Heart left ventricle (tissue), 16 donors: ENCODE data around the gene ARGFX. TPM values are rescaled to one million over a fixed set of nuclear protein-coding genes. Genes with fewer than 3 reads are reported as not detected.

Source experiments
- ATAC-seq, 4 donors: fragments of 200-7000 bp; cut with Tn5 transposase; one replicate each; pipeline ENCODE4 v1.9.1; 2020 to 2022; ENCODE audit warnings: moderate library complexity in 4 of 4, mild to moderate bottlenecking in 3 of 4, moderate number of reproducible peaks in 1 of 4
- DNase-seq, 5 donors: peaks; one replicate each; pipeline ENCODE4 v3.0.0-alpha.2; 2020
- H3K27ac ChIP-seq, 12 donors: fragments of 200-600 bp; sonication (generic) in 4 of 12; one replicate each; pipeline versions ENCODE4 v1.5.0 to v1.8.0; 2016 to 2022; ENCODE audit warnings: mild to moderate bottlenecking in 2 of 12
- H3K27me3 ChIP-seq, 9 donors: fragments of 200-600 bp; sonication (generic) in 2 of 9; one replicate each; pipeline versions ENCODE4 v1.5.1 to v1.8.0; 2016 to 2022; ENCODE audit warnings: mild to moderate bottlenecking in 3 of 9
- H3K36me3 ChIP-seq, 9 donors: fragments of 200-600 bp; sonication (generic) in 2 of 9; one replicate each; pipeline versions ENCODE4 v1.5.0 to v1.8.0; 2018 to 2022; ENCODE audit warnings: mild to moderate bottlenecking in 2 of 9
- H3K4me1 ChIP-seq, 12 donors: fragments of 200-600 bp; sonication (generic) in 4 of 12; one replicate each; pipeline versions ENCODE4 v1.5.0 to v1.8.0; 2016 to 2022; ENCODE audit warnings: mild to moderate bottlenecking in 3 of 12
- H3K4me3 ChIP-seq, 12 donors: fragments of 200-600 bp; sonication (generic) in 4 of 12; one replicate each; pipeline versions ENCODE4 v1.5.0 to v1.8.0; 2017 to 2022; ENCODE audit warnings: mild to moderate bottlenecking in 9 of 12, moderate library complexity in 4 of 12
- H3K9me3 ChIP-seq, 12 donors: fragments of 200-600 bp; sonication (generic) in 4 of 12; one replicate each; pipeline versions ENCODE4 v1.5.0 to v1.8.0; 2016 to 2022; ENCODE audit warnings: mild to moderate bottlenecking in 1 of 12
- POLR2A ChIP-seq, 2 donors: fragments of 450-650 bp; IDR thresholded peaks; one replicate each; pipeline ENCODE4 v1.6.1; 2017; ENCODE audit warnings: antibody characterized with exemption in 2 of 2, mild to moderate bottlenecking in 2 of 2, moderate library complexity in 2 of 2
- WGBS, 4 donors: extraction: QIAGEN DNeasy Blood & Tissue Kit in 2 of 4; methylation state at CpG; one replicate each; pipeline versions ENCODE4 v1.1.5 to v1.1.7; 2013 to 2018; 5-methylcytosine and 5-hydroxymethylcytosine counted together
- intact Hi-C, 10 donors: fragments of 100-400 bp; cut with DNase I; formaldehyde crosslinking; loops; one replicate each; pipeline versions ENCODE4 v1.11.1 to v1.14.2; 2022
- polyA plus RNA-seq, 2 donors: library from polyadenylated mRNA; stranded (reverse); fragments of 200-250 nt; gene quantifications; one replicate each; pipeline ENCODE4 v1.2.3, GENCODE V29; 2013
- total RNA-seq, 9 donors: library from RNA; depleted of rRNA in 2 of 9; stranded (reverse); fragments of >200 nt in 2 of 9; fragmentation: NEBNext Ultra II Directional in 3 of 9; extraction: Animal tissue kit (Norgen Biotek cat#: 25700) in 3 of 9; gene quantifications; one replicate each; pipeline versions ENCODE4 v1.1.0 to v1.2.4, GENCODE V29; 2016 to 2023
- TF ChIP-seq, protein P1 (sequence below), 12 donors: fragments of 200-600 bp; sonication (generic) in 4 of 12; IDR thresholded peaks; one replicate each; pipeline versions ENCODE4 v1.5.0 to v1.8.0; 2018 to 2022; ENCODE audit warnings: antibody characterized with exemption in 12 of 12, mild to moderate bottlenecking in 5 of 12
- donor health status: ischemic (EF 13 %, LVEDD 7.1; RV severe dilation, severe dysfunction).
- donor health status: healthy with polysubstance abuse.
- donor health status: DM: no; HTN: yes; CAD: no.
- donor health status: DM: no; HTN: no; CAD: no.
- donor health status: ischemic (EF 25% LVEDD 6.9; RV normal size, moderate dysfunction).
- donor health status: ischemic (EF 25% LVEDD 5.7; RV mildly dilated, moderate dysfunction).
- donor health status: healthy.
- donor health status: DM: yes; HTN: yes; CAD: no.
- donor health status: ischemic (EF 35%, LVEDD 5.7; RV mildly dilated, moderate dysfunction).
- donor health status: nonischemic (EF 11% LVEDD 7.7; RV severe dilation, severe dysfunction).
- donor health status: DM: yes; HTN: yes; CAD: no.
- donor health status: PGD.
- donor health status: ischemic (EF 29% LVEDD 5.4; RV normal size, mild dysfunction).
- donor health status: nonischemic (EF 23%, LVEDD 6.1; RV moderate dilation, normal function).

ARGFX gene
- total and polyA plus RNA-seq, 11 donors, result not detected

GRCh38 chr3:121566773-121567172 is 976 bp upstream of the ARGFX start:
- no peak for ATAC-seq
- TF ChIP-seq POLR2A (IDR thresholded peaks at IDR 0.05), result no peak
- TF ChIP-seq, protein P1, sequence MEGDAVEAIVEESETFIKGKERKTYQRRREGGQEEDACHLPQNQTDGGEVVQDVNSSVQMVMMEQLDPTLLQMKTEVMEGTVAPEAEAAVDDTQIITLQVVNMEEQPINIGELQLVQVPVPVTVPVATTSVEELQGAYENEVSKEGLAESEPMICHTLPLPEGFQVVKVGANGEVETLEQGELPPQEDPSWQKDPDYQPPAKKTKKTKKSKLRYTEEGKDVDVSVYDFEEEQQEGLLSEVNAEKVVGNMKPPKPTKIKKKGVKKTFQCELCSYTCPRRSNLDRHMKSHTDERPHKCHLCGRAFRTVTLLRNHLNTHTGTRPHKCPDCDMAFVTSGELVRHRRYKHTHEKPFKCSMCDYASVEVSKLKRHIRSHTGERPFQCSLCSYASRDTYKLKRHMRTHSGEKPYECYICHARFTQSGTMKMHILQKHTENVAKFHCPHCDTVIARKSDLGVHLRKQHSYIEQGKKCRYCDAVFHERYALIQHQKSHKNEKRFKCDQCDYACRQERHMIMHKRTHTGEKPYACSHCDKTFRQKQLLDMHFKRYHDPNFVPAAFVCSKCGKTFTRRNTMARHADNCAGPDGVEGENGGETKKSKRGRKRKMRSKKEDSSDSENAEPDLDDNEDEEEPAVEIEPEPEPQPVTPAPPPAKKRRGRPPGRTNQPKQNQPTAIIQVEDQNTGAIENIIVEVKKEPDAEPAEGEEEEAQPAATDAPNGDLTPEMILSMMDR (IDR thresholded peaks at IDR 0.05), result no peak
- Histone ChIP-seq H3K36me3 (no peaks in the 10 kb centered on the region), H3K27ac (no peak overlapping the region), H3K27me3 (no peaks in the 10 kb centered on the region), H3K9me3 (no peaks in the 10 kb centered on the region), H3K4me3 (no peak overlapping the region), H3K4me1 (no peaks in the 10 kb centered on the region)
- 75 to 84% (median 80%) methylated on average over 9 of the region's 9 CpGs for WGBS, 4 donors
- intact Hi-C loops, result no loop called here
- DNase-seq, result no peak

DNA sequence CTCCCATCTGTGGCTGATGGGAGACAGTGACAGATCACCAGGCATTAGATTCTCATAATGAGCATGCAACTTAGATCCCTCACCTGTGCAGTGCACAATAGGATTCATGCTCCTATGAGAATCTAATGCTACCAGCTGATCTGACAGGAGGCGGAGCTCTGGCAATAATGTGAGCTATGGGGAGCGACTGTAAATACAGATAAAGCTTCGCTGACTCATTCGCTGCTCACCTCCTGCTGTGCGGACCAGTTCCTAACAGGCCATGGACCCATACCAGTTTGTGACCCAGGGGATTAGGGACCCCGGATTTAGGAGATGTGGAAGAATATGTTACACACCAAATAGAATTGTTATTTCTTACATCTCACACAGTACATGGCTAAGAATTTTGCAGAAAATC is 6.7 kb downstream of the ARGFX start:
- ATAC-seq, result peak in 2 of 4 donors; percentile 29 to 60
- Histone ChIP-seq H3K27me3 (no peaks in the 10 kb centered on the region), H3K4me3 (no peak overlapping the region), H3K9me3 (no peaks in the 10 kb centered on the region), H3K36me3 (no peaks in the 10 kb centered on the region), H3K27ac (no peak overlapping the region), H3K4me1 (no peaks in the 10 kb centered on the region)
- intact Hi-C loops, result no loop called here
- DNase-seq, result no peak
- TF ChIP-seq, protein P1 (IDR thresholded peaks at IDR 0.05), result no peak
- TF ChIP-seq POLR2A (IDR thresholded peaks at IDR 0.05), result no peak
- 45 to 73% (median 62%) methylated on average over 6 of the region's 6 CpGs for WGBS, 4 donors

GRCh38 chr3:121581691-121582090 is 13.9 kb downstream of the ARGFX start:
- Histone ChIP-seq H3K27me3 (no peaks in the 10 kb centered on the region), H3K36me3 (no peaks in the 10 kb centered on the region), H3K4me1 (no peaks in the 10 kb centered on the region), H3K27ac (no peak overlapping the region), H3K4me3 (no peak overlapping the region), H3K9me3 (no peaks in the 10 kb centered on the region)
- ATAC-seq, result no peak
- TF ChIP-seq, protein P1 (IDR thresholded peaks at IDR 0.05), result no peak
- no peak for TF ChIP-seq POLR2A (IDR thresholded peaks at IDR 0.05)
- intact Hi-C loops, result no loop called here
- 59 to 84% (median 66%) methylated on average over 2 of the region's 2 CpGs for WGBS, 4 donors
- no peak for DNase-seq

GRCh38 chr3:121584418-121584817 is 16.7 kb downstream of the ARGFX start:
- DNase-seq, result no peak
- Histone ChIP-seq H3K27ac (no peak overlapping the region), H3K27me3 (no peaks in the 10 kb centered on the region), H3K36me3 (no peaks in the 10 kb centered on the region), H3K9me3 (no peaks in the 10 kb centered on the region), H3K4me1 (no peaks in the 10 kb centered on the region), H3K4me3 (no peak overlapping the region)
- no peak for ATAC-seq
- WGBS, 4 donors, result 90 to 98% (median 92%) methylated on average over 1 of the region's 1 CpG
- intact Hi-C loops, result no loop called here
- no peak for TF ChIP-seq POLR2A (IDR thresholded peaks at IDR 0.05)
- TF ChIP-seq, protein P1 (IDR thresholded peaks at IDR 0.05), result no peak
